Natural killer cell (primary cell): ENCODE results near the gene CAVIN2. TPM values are rescaled to one million over a fixed set of nuclear protein-coding genes. Genes with fewer than 3 reads are reported as not detected.

Experiments
- ATAC-seq, 3 donors: fragments of 150-1000 bp in 2 of 3; fragments of 200-7000 bp in 1 of 3; cut with Tn5 transposase; 1 replicate in 1 of 3; 2 replicates in 2 of 3; pipeline ENCODE4 v1.10.0; 2021; ENCODE audit warnings: mild to moderate bottlenecking in 2 of 3, moderate library complexity in 2 of 3
- DNase-seq, 2 donors: peaks; one replicate each; pipeline versions ENCODE4 v3.0.0 to v3.0.0-alpha.2; 2013 to 2021; ENCODE audit warnings: mixed read lengths in 1 of 2
- H3K27ac ChIP-seq: one replicate; pipeline ENCODE4 v1.5.1; 2013; ENCODE audit warnings: mild to moderate bottlenecking, low read length
- H3K27me3 ChIP-seq: one replicate; pipeline ENCODE4 v1.6.1; 2013; ENCODE audit warnings: low read length; ENCODE audit not compliant: control insufficient read depth, insufficient read depth
- H3K36me3 ChIP-seq: one replicate; pipeline ENCODE4 v1.6.1; 2013; ENCODE audit warnings: low read length; ENCODE audit not compliant: control insufficient read depth, insufficient read depth
- H3K4me1 ChIP-seq: one replicate; pipeline ENCODE4 v1.6.1; 2013; ENCODE audit warnings: low read length; ENCODE audit not compliant: control insufficient read depth, insufficient read depth
- H3K4me3 ChIP-seq: one replicate; pipeline ENCODE4 v1.5.1; 2013; ENCODE audit warnings: low read length
- H3K9me3 ChIP-seq: one replicate; pipeline ENCODE4 v1.6.1; 2013; ENCODE audit warnings: low read length; ENCODE audit not compliant: control insufficient read depth, insufficient read depth
- H3K27ac Mint-ChIP-seq, 2 donors: one replicate each; pipeline ENCODE4 v1.8.0; 2022; ENCODE audit warnings: mild to moderate bottlenecking in 2 of 2, mixed read lengths in 2 of 2, moderate library complexity in 1 of 2
- H3K27me3 Mint-ChIP-seq, 2 donors: one replicate each; pipeline ENCODE4 v1.8.0; 2022; ENCODE audit warnings: low read depth in 2 of 2, mixed read lengths in 2 of 2
- H3K36me3 Mint-ChIP-seq: one replicate; pipeline ENCODE4 v1.8.0; 2022; ENCODE audit warnings: mixed read lengths
- H3K4me1 Mint-ChIP-seq, 2 donors: one replicate each; pipeline ENCODE4 v1.8.0; 2022; ENCODE audit warnings: mixed read lengths in 2 of 2
- H3K4me3 Mint-ChIP-seq: one replicate; pipeline ENCODE4 v1.8.0; 2022; ENCODE audit warnings: mild to moderate bottlenecking, moderate library complexity, mixed read lengths
- H3K9me3 Mint-ChIP-seq, 2 donors: one replicate each; pipeline ENCODE4 v1.8.0; 2022; ENCODE audit warnings: mixed read lengths in 2 of 2
- WGBS: methylation state at CpG from one replicate; pipeline ENCODE4 v1.1.7; 2013; ENCODE audit warnings: missing lambda C conversion rate; ENCODE audit not compliant: insufficient coverage; 5-methylcytosine and 5-hydroxymethylcytosine counted together
- intact Hi-C: fragments of 100-400 bp; cut with micrococcal nuclease; formaldehyde crosslinking; loops from one replicate; pipeline ENCODE4 v1.14.2; 2022
- total RNA-seq, 4 donors: library from RNA; stranded (reverse); fragments of 120-200 nt in 1 of 4; gene quantifications; one replicate each; pipeline versions ENCODE4 v1.2.3 to v1.2.4, GENCODE V29; 2013 to 2022
- TF ChIP-seq, protein P1 (sequence below): fragments of 200-600 bp; IDR thresholded peaks from one replicate; pipeline ENCODE4 v1.8.0; 2022; ENCODE audit warnings: antibody characterized with exemption

Gene CAVIN2
- total RNA-seq, 3 donors from 2014 or later (not counting 1 experiment from before 2014, with no cell fraction given) = 1.9 to 23.7 (median 9.9) TPM

DNA sequence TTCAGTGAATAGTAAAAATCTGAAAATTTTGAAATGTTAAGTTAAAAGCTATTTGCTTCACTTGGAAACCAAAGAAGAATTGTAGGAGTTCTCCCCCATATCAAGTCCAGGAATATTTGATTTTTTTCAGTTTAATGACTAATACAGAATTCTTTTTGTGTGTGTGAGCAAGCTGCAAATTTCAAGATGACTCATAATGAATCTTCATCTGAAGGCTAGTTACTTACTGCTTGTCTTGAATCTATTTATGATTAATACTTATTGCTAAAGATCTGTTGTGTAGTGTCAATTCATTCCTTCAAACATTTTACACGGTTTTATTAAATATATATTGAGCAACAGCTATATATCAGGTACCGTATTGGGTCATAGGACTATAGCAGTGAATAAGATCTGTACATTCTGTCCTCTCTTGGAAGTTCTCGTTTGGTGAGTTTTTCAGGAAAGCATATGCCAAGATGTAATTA lies 47.8 kb upstream of the CAVIN2 start:
- Histone ChIP-seq H3K4me1 (no peaks in the 10 kb centered on the region), H3K4me3 (no peak overlapping the region), H3K36me3 (no peaks in the 10 kb centered on the region), H3K9me3 (no peaks in the 10 kb centered on the region), H3K27ac (no peak overlapping the region), H3K27me3 (no peaks in the 10 kb centered on the region)
- DNase-seq (no peak), ATAC-seq (no peak)
- Mint-ChIP-seq H3K4me1 (peaks cover 0 to 4% of the 10 kb centered on the region in 2 donors), H3K36me3 (no peaks in the 10 kb centered on the region), H3K27ac (no peak overlapping the region), H3K9me3 (no peaks in the 10 kb centered on the region), H3K4me3 (no peak overlapping the region), H3K27me3 (peaks cover 1 to 9% of the 10 kb centered on the region in 2 donors)
- TF ChIP-seq, protein P1, sequence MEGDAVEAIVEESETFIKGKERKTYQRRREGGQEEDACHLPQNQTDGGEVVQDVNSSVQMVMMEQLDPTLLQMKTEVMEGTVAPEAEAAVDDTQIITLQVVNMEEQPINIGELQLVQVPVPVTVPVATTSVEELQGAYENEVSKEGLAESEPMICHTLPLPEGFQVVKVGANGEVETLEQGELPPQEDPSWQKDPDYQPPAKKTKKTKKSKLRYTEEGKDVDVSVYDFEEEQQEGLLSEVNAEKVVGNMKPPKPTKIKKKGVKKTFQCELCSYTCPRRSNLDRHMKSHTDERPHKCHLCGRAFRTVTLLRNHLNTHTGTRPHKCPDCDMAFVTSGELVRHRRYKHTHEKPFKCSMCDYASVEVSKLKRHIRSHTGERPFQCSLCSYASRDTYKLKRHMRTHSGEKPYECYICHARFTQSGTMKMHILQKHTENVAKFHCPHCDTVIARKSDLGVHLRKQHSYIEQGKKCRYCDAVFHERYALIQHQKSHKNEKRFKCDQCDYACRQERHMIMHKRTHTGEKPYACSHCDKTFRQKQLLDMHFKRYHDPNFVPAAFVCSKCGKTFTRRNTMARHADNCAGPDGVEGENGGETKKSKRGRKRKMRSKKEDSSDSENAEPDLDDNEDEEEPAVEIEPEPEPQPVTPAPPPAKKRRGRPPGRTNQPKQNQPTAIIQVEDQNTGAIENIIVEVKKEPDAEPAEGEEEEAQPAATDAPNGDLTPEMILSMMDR = no peak
- WGBS = 92% methylated on average over 2 of the region's 3 CpGs
- intact Hi-C loops = no loop called here

DNA sequence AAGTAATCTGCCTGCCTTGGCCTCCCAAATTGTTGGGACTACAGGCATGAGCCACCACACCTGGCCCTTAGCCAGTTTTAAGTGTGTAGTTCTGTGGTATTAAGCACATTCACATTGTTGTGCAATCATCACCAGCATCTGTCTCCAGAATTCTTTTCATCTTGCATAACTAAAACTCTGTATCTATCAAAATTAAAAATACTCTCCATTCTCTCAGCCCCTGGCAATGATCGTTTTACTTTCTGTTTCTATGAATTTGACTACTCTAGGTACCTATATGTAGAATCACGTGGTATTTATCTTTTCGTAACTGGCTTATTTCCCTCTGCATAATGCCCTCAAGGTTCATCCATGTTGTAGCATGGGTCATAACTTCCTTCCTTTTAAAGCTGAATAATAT lies 45.5 kb upstream of the CAVIN2 start:
- Mint-ChIP-seq H3K27ac (no peak overlapping the region), H3K4me3 (no peak overlapping the region), H3K4me1 (peaks cover 0 to 4% of the 10 kb centered on the region in 2 donors), H3K36me3 (no peaks in the 10 kb centered on the region), H3K9me3 (no peaks in the 10 kb centered on the region), H3K27me3 (no peaks in the 10 kb centered on the region)
- TF ChIP-seq, protein P1 = no peak
- Histone ChIP-seq H3K36me3 (no peaks in the 10 kb centered on the region), H3K9me3 (no peaks in the 10 kb centered on the region), H3K4me3 (no peak overlapping the region), H3K27ac (no peak overlapping the region), H3K27me3 (no peaks in the 10 kb centered on the region), H3K4me1 (no peaks in the 10 kb centered on the region)
- intact Hi-C loops = no loop called here
- ATAC-seq (no peak), DNase-seq (no peak)
- 65% methylated on average over 3 of the region's 3 CpGs for WGBS

DNA sequence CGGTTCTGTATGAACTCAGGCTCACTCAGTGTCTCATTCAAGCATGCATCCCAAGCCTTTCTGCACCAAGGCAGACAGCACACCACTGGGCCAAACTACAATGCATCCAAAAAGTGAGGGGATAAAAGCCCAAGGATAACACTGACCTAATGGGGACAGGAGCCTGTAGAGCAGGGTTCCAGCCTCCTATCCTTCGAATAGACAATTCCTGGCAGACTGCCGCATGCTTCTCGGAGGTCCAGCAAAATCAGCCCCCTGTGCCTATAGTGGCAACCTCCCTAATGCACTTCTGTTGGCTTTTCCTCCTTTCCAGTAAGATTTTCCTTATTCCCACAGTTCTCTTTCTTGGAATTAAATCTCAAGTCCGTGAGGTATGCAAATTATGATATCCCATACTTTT lies 44.8 kb upstream of the CAVIN2 start:
- intact Hi-C loops = no loop called here

More for the DNA sequence above, 44.8 kb upstream of the CAVIN2 start:
- no peak overlapping the region for H3K4me3 ChIP-seq
- H3K9me3 ChIP-seq = no peaks in the 10 kb centered on the region
- H3K4me3 Mint-ChIP-seq = no peak overlapping the region
- no peaks in the 10 kb centered on the region for H3K27me3 Mint-ChIP-seq
- 91% methylated on average over 4 of the region's 5 CpGs for WGBS
- H3K27me3 ChIP-seq = no peaks in the 10 kb centered on the region
- H3K27ac ChIP-seq = no peak overlapping the region
- no peak for DNase-seq
- H3K4me1 Mint-ChIP-seq = peaks cover 0 to 4% of the 10 kb centered on the region in 2 donors
- H3K36me3 ChIP-seq = no peaks in the 10 kb centered on the region
- no peaks in the 10 kb centered on the region for H3K9me3 Mint-ChIP-seq
- TF ChIP-seq, protein P1 = no peak
- no peak for ATAC-seq
- H3K4me1 ChIP-seq = no peaks in the 10 kb centered on the region
- no peak overlapping the region for H3K27ac Mint-ChIP-seq
- no peaks in the 10 kb centered on the region for H3K36me3 Mint-ChIP-seq
